GM18873 (cell line): Measurements from ENCODE around the gene LCNL1.

Experiments used
- ATAC-seq: cut with Tn5 transposase; IDR thresholded peaks from one replicate; pipeline ENCODE4 v1.9.1; 2021; ENCODE audit warnings: mild to moderate bottlenecking, moderate library complexity, moderate number of reproducible peaks; ENCODE audit not compliant: unreplicated experiment, low FRiP score

LCNL1 gene

DNA sequence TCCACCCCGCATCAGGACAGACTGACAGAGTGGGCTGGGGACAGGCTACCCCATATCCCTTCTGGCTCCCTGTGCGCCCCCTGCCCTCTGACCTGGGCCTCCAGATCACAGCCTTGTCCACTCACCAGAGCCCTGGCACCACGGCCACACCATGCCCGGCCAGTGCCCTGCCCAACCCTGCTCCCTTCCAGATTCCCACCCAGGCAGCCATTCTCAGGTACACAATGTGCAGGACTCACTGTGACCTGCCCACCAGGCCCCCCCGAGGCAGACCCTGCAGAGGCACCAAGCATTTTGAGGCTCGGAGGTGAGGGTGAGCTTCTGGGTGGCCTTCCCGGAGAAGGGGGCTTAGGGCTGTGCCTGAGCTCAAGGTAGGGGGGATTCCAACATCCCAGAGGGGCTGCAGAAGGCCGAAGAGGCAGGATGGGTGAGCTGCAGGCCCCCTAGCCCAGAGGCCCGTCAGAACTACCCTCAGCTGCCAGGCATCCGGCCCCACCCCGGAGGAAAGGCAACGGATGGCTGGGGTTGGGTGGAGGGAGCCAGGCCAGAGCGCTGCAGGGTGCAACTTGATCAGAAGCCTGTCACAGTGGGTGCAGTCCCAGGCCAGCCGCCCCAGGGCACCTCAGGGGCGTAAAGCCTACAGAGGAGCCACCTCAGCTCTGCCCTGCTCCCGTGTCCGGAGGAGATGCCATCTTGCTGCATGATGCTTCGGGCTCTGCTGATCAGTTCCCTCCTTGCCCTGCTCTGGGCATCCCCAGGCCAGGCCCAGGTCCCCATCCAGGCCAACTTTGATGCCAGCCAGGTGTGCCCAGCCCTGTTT lies at the start of gene LCNL1:
TSS of gene LCNL1 (plus strand) at position 762 of the 820 bp plus-strand sequence. CDS start 594 bp downstream, outside the sequence.
- ATAC-seq = no peak

DNA sequence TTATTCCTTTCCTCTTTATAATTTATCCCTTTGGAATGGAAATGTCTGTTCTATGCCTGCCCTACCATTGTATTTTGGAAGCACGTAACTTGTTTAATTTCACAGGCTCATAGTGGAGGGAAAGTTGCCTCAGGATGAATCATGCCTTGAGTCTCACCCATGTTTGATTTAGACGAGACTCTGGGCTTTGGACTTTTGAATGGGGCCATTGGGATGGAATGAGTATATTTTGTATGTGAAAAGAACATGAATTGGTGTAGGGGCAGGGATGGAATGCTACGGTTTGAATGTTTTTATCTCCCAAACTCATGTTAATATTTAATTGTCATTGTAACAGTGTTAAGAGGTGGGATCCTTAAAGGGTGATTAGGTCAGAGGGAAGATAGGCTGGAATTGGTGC lies 48.5 kb upstream of the LCNL1 start:
- ATAC-seq = no peak

DNA sequence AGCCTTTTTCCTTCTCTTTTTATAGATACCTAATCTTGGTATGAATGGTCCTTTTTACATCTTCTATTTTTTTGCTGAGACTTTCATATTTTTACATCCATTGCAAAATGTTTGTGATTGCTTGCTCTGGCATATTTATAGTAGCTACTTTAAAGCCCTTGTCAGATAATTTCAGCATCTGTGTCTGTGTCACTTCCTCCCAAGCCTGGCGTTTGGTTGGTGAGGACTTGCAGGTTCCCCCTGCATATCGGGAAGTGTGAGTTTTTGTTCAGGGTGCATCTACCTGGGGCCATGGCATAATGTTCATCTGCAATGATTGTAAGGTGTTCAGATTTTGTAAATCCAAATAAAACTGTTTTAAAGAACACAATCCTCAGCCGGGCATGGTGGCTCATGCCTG lies 47.1 kb upstream of the LCNL1 start:
- ATAC-seq = no peak

DNA sequence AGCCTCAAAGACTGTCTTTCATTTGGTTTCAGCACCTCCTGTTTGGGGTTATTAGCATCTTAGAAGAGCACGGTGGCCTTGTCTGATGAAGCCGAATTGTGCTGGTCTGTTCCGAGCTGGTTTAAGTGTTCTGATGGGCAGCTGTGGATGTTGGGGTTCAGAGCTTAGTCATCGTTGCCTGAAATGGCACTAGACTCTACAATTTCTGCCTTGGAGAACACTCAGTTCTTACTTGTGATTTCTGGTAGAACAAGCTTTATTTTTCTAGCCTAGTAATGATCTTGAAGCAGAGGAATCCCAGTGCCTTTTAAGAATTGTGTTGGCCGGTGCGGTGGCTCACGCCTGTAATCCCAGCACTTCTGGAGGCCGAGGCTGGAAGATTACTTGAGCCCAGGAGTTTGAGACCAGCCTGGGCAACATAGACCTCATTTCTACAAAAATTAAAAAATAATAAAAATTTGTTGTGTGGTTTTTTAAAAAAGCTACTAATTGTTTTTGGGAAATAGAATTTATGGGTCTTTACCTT lies 46.1 kb upstream of the LCNL1 start:
- ATAC-seq = no peak

DNA sequence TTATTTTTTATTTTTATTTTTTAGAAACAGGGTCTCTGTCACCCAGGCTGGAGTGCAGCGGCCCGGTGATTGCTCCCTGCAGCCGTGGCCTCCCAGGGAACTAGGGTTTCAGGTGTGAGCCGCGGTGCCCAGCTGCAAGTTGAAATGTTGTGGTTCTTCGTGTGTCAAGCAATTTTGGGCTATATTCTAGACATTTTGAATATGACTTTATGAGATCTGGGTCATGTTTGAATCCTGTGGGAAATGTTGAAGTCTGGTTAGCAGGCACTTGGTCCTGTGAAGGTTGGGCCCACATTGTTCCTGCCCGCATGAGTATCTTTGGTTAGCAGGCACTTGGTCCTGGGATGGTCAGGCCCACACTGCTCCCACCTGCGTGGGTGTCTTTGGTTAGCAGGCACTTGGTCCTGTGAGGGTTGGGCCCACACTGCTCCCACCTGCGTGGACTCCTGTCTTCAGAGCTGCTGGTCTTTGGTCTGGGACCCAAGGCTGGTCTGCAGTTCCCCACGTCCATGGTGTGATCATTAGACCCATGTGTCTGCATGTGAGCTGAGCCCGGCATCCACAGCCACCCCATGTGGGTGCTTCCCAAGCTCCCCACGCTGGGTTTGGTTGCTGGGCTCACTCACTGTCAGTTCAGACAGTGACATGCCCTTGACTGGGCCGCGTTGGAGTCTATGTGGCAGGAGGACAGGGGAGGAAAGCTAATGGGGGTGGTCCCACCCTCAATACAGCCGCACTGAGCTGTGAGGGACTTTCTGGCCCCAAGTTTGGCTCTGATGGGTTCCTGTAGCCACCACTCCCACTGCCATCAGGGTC lies 45.4 kb upstream of the LCNL1 start:
- ATAC-seq = no peak

DNA sequence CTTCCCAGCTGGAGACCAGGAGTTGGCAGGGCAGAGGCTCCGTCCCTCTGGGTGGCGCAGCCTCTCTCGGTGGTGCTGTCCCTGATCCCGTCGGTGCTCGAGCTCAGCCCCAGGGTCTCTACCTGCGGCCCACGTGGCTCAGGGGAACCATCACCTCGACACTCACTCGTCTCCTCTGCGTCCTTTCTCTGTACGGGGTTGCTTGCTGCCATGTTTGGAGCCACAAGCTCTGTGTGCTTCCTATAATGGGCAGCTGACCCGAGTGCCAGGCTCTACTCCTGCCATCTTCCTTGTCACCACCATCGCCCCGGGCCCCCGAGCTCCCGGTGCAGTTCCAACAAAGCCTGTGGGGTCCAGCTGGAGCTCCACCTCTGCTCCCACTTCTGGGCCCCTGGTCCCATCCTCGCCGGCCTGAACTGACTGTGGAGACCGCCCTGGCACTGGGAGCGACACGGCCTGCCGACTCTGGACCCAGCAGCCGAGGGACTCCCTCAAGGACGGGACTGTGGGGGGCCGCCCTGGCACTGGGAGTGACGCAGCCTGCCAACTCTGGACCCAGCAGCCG lies 43.3 kb upstream of the LCNL1 start:
- ATAC-seq = no peak

DNA sequence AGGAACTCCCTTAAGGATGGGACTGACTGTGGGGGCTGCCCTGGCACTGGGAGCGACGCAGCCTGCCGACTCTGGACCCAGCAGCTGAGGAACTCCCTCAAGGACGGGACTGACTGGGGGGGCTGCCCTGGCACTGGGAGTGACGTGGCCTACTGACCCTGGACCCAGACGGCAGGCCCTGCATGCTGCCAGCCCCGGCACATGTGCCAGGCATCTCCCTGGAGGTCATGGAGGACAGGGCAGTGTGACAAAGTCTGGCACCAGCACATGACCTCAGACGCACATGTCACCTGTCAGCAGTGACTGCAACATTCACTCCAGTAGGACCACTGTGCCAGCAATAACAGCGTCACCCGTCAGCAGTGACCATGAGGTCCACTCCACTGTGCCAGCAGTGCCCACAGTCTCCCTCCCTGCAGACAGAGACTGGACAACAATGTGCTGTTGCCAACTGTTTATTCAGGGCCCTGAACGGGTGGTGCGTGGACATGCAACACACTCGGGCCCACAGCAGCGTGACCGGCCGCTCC lies 42.7 kb upstream of the LCNL1 start:
- ATAC-seq = no peak

DNA sequence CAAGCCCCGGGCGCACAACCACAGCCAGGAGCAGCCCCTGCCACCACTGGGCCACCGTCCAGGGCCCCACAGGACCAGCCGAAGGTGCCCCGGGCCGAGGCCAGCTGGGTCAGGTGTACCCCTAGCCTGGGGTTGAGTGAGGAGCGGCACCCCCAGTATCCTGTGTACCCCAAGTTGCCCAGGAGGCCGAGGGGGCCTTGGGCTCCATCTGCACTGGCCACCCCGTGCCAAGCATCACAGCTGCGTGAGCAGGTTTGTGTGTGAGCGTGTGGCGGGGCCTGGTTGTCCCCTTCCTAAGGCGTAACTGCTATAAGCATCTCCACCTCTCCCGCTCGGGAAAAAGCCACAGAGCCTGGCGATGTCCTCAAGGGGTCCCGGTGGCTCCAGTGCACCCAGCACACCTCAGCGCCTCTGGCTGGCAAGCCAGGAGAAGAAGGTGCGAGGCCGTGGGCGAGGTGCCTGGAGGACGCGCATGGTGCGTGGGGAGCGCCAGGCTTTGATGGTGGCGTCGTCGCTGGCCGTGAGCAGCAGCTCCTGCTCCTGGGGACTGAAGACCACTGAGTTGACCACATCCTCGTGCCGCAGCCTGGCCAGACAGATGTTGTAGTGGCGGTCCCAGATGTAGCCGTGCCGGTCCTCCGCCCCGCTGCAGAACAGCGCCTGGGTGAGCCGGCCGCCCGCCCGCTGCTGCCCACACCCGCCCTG lies 42.1 kb upstream of the LCNL1 start:
- ATAC-seq = no peak

DNA sequence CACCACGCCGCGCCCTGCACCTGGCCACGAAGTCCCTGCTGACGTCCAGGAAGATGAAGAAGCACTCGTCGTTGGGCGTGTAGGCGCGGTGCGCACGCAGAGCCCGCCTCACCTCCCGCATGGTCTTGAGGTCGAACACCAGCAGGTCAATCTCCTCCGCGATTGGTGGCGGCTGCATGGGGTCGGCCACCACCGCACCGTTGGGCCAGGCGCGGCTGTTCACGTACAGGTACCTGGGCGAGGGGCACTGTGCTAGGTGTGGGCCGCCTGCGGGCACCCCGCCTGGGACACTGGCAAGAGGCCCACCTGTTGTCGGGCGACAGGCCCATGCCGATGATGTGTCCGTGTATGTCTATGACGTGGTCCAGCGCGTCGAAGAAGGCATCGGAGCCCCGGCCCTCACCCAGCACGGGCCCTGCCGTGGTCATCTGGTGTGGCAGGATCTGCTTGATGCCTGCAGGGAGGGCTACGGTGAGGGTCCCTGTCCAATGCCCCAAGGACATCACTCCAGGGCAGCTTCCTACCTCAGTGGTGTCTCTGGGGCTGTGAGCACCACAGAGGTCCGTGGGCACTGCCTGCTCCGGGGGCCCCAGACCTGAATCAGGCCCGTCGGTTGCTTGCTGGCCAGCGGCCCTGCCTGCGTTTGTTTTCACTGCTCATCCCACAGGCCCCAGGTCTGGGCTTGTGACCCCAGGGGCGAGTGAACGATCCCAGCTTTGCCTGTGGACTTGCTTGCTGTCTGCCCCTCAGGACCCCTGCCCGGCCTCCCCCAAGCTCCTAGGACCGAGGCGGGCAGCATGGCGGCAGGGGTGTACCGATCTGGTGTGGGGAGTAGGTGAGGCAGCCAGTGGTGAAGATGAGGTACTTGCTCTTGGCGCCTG lies 41.3 kb upstream of the LCNL1 start:
- no peak for ATAC-seq

DNA sequence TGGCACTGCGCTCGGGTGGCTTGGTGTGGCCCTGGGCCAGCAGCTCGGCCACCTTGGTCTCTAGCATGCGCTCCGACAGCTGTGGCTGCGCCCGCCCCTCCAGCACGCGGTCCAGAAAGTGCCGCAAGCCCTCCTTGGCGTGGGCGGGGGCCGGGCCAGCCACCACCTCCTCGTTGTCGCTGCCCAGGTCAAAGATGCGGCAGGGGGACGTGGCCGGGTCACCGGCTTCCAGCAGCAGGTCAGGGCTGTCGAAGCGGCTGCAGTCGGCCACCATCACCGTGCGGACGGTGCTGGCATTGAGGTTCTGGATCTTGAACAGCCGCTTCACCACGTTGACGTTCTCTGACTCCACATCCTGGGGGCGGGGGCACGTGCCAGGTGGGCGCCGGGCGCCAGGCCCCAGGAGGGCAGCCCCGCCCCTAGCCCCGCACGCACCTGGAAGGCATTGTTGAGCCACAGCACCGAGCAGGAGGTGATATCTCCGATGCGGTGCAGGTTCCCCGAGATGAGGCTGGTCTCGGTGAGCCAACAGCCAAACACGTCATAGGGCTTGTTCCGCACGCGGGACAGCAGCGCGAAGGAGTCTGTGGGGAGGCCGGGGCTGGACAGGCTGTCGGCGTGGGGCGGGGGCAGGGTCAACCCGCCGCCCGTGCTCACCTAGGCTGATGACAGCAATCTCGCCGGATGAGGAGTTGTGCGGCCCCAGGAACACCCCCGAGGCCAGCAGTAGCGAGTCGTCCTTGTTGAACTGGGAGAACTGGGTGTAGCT lies 40.5 kb upstream of the LCNL1 start:
- no peak for ATAC-seq

DNA sequence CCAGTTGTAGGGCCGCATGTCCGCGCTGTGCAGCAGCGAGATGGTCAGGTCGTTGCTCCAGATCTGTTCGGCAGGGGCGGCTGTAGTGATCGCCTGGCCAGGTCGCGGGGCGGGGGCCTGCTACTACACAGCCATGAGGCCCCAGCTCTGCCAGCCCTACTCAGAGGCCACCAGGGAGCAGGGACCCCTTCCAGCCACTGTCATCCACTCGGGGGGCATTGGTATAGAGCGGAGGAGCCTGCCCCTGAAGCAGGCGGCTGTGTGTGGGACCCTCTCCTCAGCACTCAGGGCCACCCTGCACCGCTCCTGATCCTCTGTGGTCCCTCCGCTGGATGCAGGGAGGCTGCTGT lies 39.9 kb upstream of the LCNL1 start:
- no peak for ATAC-seq

DNA sequence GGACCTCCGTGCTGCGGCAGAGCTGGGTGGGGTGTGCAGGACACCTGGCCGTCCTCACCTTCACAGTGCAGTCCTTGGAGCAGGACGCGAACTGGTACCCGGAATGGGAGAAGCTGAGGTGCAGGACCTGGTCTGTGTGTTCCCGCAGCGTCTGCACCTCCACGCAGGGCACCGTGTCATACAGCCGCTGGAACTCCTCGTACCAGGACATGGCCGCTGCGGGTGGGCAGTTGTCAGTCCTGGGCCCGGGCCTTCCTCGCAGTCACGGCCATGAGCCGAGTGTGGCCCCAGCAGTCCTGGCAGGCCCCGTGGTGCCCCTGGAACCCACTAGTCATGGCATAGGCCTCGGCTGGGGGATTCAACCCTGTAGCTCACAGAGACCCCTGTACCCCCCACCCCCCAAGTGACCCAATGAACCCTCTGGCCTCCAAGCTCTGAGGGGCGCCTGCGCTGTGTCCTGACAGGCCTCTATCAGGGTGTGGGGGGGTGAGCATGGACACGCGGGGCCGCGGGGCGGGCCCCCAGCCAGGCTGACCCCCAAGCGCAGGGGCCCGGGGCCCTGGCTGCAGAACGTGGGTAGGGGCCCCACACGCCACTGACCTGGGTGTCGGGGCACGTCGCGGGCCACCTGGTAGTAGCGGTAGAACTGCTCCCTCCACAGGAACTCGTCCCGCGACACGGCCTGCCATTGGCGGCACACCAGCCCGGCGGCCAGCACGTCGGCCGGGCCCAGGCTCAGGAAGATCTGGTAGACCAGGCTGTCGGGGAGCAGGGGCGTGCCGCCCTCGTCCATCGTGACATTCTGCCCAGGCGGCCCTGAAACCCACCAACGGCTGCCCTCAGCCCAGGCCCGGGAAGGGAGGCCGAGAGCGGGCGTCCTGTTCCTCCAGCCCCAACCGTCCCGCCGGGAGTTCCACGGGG lies 39.2 kb upstream of the LCNL1 start:
- ATAC-seq = peak; percentile 13

DNA sequence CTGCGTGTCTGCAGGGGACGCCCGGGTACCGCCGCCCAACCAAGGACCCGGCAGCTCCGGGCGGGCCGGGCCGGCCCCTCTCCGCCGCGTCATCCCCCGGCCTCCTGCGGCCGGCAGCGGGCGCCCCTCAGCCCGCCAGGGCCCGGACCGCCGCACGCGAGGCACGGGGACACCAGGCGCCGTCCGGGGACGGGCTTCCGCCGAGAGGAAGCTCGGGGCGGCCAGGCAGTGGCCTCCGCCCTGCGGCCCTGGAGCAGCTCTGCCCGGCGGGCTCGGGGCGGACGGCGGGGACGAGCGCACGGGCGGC lies 38.6 kb upstream of the LCNL1 start:
- peak; percentile 21 for ATAC-seq

DNA sequence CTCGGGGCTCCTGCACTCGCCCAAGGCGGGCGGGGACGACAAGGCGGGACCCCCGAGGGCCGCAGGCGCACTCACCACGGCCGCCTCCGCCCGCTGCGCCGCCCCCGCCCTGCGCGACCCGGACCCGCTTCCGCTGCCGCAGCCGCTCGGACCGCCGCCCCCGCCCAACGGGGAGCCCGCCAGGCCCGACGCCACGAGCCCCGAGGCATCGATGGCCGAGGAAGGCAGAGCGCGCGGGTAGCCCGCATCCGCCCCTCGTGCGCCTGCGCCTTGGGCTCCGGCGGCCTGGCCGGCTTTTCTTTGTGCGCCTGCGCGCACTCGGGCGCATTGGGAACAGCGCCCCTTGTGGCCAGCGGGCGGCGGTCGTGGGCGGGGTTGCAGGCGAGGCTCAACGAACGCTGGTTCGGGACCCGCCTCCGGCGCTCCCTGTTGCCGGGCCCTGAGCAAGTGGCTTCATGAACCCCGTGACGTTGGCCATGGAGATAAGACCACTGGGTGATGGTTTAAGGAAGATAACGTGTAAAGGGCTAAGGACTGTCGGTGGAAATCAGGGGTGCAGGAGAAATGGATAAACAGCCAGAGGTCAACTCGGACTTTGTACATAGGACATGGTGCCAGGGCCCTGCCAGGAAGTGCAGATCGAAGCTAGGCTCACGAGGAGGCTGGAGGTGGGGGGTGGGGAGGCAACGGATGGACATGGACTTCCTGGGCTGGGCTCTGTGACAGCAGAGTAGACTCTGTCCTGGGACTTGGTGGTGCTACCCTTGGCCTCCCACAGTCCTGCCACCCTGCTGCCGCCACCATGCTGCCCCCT lies 38.1 kb upstream of the LCNL1 start, which contains the start of the genes C8G and FBXW5:
TSS of gene C8G (plus strand) at position 725 of the 814 bp plus-strand sequence. CDS start at position 803, 78 bp downstream.
TSS of gene FBXW5 (minus strand) at position 220 of the 814 bp plus-strand sequence. CDS start 655 bp downstream, outside the sequence.
- peak; percentile 47 for ATAC-seq

DNA sequence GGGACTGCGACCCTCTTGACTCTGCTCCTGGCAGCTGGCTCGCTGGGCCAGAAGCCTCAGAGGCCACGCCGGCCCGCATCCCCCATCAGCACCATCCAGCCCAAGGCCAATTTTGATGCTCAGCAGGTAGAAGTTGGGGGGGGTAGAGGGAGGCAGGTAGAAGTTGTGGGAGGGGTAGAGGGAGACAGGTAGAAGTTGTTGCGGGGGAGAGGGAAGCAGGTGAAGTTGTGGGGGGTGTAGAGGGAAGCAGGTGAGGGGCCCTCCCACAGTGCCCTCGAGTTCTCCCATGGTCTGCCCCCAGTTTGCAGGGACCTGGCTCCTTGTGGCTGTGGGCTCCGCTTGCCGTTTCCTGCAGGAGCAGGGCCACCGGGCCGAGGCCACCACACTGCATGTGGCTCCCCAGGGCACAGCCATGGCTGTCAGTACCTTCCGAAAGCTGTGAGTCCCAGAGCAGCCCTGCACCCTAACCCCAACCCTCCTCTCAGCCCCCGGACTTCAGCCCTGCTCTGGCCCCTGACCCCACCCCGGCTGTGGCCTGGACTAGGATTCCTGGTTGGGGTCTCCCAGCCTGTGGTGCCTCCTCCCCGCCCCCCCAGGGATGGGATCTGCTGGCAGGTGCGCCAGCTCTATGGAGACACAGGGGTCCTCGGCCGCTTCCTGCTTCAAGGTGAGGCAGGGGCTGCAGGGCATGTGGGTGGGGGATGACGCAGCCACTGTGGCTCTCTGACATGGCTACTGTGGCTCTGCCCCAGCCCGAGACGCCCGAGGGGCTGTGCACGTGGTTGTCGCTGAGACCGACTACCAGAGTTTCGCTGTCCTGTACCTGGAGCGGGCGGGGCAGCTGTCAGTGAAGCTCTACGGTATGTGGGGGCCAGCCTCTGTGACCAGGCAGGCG lies 37.2 kb upstream of the LCNL1 start:
- ATAC-seq = no peak
